Activated gamma-delta T cell treated with Interleukin-2 at 50 U/mL for 16 hours (primary cell): ENCODE data around the gene TRIM72.
"Not testable (repeated sequence)": the region's sequence is repeated elsewhere in the genome, so short reads cannot be mapped to it uniquely, and the experiment has no call there.

Experiments used
- DNase-seq: peaks from one replicate; pipeline ENCODE4 v3.0.0-alpha.2; 2020

Gene TRIM72

GRCh38 chr16:31215287-31216162 lies 1.6 kb downstream of the TRIM72 start:
- DNase-seq: peak; percentile 12

- no peak for DNase-seq
Observed at GRCh38 chr16:31216422-31217135, 2.7 kb downstream of the TRIM72 start, which contains the start of gene PYDC1. PYDC1 (minus strand) TSS chr16:31217135; CDS start chr16:31217028, 107 bp downstream.

GRCh38 chr16:31217136-31217530 lies 3.2 kb downstream of the TRIM72 start:
- DNase-seq: no peak

GRCh38 chr16:31219154-31219741 lies 5.3 kb downstream of the TRIM72 start:
- DNase-seq: no peak

GRCh38 chr16:31221357-31222160 lies 7.6 kb downstream of the TRIM72 start:
- DNase-seq: no peak

- no peak for DNase-seq
Observed at GRCh38 chr16:31223044-31223443, 9.1 kb downstream of the TRIM72 start.

- no peak for DNase-seq
Observed at GRCh38 chr16:31224092-31224955, 10.4 kb downstream of the TRIM72 start.

- DNase-seq: no peak
Observed at GRCh38 chr16:31225193-31225592, 11.3 kb downstream of the TRIM72 start.

GRCh38 chr16:31228206-31228605 lies 14.3 kb downstream of the TRIM72 start:
- no peak for DNase-seq

- DNase-seq: no peak
Observed at GRCh38 chr16:31229501-31229900, 15.6 kb downstream of the TRIM72 start.

- DNase-seq: no peak
Observed at GRCh38 chr16:31238041-31238440, 24.1 kb downstream of the TRIM72 start.

- no peak for DNase-seq
Observed at GRCh38 chr16:31242206-31242605, 28.3 kb downstream of the TRIM72 start.

- no peak for DNase-seq
Observed at GRCh38 chr16:31243734-31244670, 30.1 kb downstream of the TRIM72 start.

GRCh38 chr16:31245598-31245997 lies 31.7 kb downstream of the TRIM72 start:
- not testable (repeated sequence) for DNase-seq

GRCh38 chr16:31246296-31246695 lies 32.4 kb downstream of the TRIM72 start:
- no peak for DNase-seq

- DNase-seq: no peak
Observed at GRCh38 chr16:31248344-31248743, 34.4 kb downstream of the TRIM72 start.

- DNase-seq: no peak
Observed at GRCh38 chr16:31250782-31251384, 37.0 kb downstream of the TRIM72 start.

- DNase-seq: no peak
Observed at GRCh38 chr16:31251435-31251834, 37.5 kb downstream of the TRIM72 start.

GRCh38 chr16:31253642-31254045 lies 39.7 kb downstream of the TRIM72 start:
- DNase-seq: peak; percentile 6

GRCh38 chr16:31256466-31256865 lies 42.5 kb downstream of the TRIM72 start:
- DNase-seq: no peak
